GM19438 (cell line): ENCODE results near the gene SRP9.
"Not testable (repeated sequence)": the region's sequence is repeated elsewhere in the genome, so short reads cannot be mapped to it uniquely, and the experiment has no call there.

Source experiments
- ATAC-seq: cut with Tn5 transposase; IDR thresholded peaks from one replicate; pipeline ENCODE4 v1.9.1; 2021; ENCODE audit warnings: low read depth; ENCODE audit not compliant: unreplicated experiment

SRP9 gene

GRCh38 chr1:225813214-225813964 is 35.8 kb downstream of the SRP9 start:
- no peak for ATAC-seq

- ATAC-seq = no peak
Measured at GRCh38 chr1:225814381-225814780, 36.8 kb downstream of the SRP9 start.

DNA sequence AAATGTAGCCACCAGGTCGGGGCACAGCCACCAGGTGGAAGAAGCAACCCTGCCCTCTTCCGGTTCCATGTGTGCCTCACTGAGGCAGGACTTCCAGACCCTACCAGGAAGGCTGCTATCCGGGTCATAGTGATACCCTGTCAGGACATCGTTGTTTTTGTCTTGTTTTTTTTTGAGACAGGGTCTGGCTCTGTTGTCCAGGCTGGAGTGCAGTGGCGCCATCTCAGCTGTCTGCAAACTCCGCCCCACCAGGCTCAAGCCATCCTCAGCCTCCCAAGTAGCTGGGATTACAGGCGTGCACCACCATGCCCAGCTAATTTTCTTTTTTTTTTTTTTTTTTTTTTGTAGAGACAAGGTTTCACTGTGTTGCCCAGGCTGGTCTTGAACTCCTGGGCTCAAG is 37.5 kb downstream of the SRP9 start:
- not testable (repeated sequence) for ATAC-seq

GRCh38 chr1:225815526-225816178 is 38.0 kb downstream of the SRP9 start:
- ATAC-seq = no peak

DNA sequence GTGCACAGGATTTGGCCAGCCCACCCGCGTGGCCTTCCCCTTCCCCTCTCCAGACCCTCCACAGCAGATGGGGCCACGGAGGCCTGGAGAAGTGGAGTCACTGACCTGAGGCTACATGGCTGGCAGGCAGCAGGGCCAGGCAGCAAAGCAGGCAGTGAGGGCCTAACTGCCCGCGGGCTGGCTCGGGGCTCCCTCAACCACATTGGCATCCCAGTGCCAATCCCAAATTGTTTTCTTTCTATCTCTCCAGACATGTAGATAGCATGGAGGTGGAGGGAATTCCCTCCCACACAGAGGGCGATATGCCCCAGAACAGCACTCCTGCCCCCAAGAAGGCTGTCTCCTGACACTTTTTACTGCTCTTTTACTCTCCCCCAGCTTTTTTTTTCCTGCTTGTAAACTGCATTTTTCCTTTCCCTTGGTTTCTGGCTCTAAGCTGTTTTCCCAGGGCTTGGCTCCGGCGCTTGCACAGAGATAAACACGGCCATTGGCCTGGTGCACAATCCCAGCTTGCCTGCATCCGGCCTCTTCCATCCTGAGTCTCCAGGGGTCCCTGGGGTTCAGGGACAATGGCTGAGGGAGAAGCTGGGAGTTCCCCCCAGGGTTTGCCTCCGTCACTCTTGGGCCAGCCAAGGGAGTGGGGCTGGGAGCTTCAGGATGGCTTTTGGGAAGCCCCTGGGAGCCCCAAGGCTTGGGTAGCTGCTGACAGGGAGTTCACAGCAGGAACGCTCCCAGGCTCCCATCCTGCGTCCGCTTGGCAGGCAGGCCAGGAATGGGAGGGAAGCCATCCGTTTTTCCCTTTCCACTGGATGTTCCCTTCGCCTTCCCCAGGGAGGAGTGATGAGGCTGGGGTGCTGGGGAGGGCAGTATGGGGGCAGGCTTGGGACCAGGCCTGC is 39.3 kb downstream of the SRP9 start:
- no peak for ATAC-seq

DNA sequence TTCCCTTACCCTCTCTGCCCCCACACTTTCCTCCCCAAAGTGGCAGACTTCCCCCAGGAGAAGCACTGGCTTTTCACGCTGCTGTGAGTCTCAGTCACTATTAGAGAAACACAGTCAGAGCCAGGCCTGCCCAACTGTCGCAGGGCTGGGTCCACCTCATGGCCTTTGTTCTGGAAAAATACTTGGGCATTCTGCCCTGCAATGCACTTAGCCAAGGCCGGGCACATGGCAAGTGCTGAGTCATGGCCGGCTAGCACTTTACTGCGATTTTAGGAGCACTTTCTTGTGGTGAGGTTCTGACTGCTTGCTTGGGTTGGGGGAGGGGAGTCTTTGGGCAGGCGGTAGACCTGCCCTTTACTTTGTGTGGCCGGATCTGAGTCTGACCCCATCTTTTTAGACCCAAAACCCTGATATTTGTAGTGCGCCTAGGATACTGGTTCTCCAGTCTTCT is 40.0 kb downstream of the SRP9 start:
- ATAC-seq = no peak

DNA sequence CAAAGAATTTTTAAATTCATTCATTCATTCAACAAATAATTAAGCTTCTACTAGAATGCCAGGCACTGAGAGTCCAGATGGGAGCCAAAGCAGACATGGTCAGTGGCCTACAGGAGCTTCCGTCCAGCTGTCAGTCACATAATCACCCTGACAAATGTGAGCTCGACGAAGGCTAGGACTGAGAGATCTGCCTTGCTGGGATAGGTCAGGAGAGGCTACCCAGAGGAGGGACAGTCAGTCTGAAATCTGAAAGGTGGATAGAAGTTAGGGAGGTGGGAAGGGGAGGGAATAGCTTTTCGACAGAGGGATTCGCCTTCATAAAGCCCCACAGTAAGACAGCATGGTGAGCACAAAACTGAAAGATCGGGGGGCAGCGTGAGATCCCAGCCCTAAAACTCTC is 40.6 kb downstream of the SRP9 start:
- no peak for ATAC-seq

DNA sequence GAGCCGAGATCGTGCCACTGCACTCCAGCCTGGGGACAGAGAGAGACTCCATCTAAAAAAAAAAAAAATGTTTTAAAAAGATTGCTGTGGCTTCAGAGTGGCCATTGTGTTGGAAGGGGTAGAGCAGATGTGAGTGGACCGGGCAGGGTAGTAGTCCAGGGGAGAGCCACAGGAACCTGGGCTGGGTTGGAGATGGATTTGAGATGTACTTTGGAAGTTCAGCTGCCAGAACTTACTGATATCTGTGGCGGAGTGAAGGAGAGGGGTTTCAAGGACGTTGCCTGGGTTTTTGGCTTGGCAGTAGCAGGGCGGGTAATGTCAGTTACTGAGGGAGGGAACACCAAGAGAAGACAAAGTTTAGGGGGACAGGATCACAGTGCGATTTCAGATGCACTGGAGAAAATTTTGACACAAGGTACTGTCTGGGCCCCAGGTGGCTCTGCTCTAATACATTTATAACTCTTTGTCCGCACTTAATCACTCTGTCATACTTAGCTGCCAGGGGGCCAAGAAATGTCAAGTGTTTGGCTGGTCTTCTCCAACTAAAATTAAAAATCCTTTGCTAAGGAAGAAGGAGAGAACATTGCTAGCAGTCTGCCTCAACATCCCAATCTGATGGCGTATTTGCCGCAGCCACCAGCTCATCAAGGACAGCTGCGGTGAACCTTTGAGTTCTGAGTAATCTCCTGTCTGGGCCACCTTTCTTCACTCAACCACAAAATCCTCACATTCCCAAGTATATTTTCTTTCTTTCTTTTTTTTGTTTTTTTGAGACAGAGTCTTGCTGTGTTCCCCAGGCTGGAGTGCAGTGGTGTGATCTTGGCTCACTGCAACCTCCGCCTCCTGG is 41.9 kb downstream of the SRP9 start:
- ATAC-seq = no peak

DNA sequence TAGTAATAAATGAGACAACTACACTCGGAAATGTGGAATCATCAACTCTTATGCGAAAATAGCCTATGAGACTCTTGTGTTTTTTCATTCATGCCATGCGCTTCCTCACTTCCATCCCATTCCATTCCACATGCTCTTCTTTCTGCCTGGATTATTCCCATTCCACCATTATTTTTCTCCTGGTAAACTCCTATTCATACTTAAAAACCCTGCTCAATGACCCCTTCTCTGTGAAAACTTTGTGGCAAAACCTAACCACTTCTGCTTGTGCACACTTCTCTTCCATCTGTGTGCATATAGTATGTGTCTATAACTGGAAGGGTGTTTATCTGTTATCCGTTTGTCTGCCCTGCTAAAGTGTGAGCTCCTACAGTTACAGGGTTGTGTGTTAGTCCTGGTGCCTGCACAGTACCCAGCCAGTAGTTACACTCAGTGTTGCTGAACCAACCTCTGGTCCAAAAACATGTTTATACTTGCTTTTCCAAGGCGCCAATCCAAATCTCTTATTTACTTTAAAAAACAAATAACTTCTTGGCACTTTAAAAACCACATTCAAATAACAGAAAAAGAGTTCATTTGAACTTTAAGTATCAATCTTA is 43.0 kb downstream of the SRP9 start:
- no peak for ATAC-seq

DNA sequence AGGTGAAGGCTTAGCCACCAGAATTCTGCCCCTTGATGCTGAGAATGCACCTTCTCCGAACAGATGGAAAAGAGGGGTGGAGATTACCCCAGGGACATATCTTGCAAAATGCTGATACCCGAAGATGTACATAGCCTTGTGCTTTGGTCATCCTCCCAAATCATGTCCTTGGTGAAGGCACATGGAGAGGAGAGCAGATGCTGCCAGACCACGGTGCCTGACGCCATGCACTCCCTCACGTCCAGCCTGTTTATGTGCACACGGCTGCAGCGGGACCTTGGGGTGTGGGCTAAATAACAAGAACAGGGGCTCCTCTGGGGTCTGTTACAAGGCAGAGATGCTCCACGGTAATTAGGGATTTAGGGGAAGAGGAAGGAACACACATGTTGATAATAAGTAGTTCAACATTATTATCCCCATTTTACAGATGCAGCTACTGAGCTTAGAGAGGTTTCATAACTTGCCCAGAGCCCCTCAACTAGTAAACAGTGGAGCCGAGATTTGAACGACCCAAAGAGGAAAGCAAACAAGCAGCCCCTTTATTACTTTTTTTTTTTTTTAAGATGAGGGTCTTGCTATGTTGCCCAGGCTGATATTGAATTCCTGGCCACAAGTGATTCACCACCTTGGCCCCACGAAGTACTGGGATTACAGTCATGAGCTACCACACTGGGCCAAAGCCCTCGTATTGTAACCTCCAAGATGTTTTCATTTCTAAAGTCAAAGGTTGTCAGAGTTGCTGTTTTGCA is 45.2 kb downstream of the SRP9 start:
- no peak for ATAC-seq

GRCh38 chr1:225823811-225824261 is 46.2 kb downstream of the SRP9 start:
- no peak for ATAC-seq

- ATAC-seq = no peak
Measured at GRCh38 chr1:225824533-225824941, 46.9 kb downstream of the SRP9 start.

- ATAC-seq = no peak
Measured at GRCh38 chr1:225825078-225825477, 47.5 kb downstream of the SRP9 start.

GRCh38 chr1:225825607-225826007 is 48.0 kb downstream of the SRP9 start:
- ATAC-seq = no peak

- no peak for ATAC-seq
Measured at GRCh38 chr1:225827076-225827475, 49.5 kb downstream of the SRP9 start.

DNA sequence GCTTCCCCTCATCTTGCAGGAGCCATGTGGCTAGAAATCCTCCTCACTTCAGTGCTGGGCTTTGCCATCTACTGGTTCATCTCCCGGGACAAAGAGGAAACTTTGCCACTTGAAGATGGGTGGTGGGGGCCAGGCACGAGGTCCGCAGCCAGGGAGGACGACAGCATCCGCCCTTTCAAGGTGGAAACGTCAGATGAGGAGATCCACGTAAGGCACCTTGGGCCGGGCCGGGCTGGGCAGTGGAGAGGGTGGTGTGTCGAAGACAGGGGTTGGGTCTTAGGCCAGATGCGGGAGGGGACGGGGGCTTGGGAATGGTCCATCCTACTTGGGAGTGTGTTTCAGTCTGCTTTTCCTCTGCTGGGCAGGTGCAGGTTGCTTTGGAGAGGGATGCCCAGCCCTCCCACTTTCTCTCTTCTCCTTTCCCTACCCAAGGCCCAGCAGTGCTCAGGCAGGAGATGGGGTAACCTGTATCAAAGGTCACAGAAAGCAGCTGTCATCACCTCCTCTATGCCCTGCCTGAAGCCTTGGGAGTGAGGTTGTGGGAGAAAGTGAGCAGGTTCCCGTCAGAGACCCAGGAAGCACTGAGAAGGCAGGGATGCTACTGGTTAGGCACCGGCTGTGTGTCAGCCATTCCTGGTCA is 51.2 kb downstream of the SRP9 start:
- no peak for ATAC-seq

DNA sequence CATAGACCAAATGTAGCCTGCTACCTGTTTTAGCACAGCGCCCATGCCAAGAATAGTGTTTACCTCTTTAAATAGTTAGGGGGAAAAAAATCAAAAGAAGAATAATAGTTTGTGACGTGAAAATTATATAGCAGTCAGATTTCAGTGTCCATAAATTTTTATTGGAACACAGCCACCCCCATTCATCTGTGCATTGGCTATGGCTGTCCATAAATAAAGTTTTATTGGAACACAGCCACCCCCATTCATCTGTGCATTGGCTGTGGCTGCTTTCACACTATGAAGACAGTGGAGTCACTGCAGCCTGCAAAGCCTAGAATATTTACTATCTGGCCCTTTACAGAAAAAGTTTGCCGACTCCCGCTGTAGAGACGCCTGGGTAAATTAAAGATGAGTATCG is 53.2 kb downstream of the SRP9 start:
- no peak for ATAC-seq

GRCh38 chr1:225834417-225835329 is 57.0 kb downstream of the SRP9 start:
- ATAC-seq = no peak
